K562 (cell line): Measurements from ENCODE around the gene KMT2A. TPM values are rescaled to one million over a fixed set of nuclear protein-coding genes. Genes with fewer than 3 reads are reported as not detected.

Experiments used
- BCOR ChIP-seq: fragments of 450-650 bp; IDR thresholded peaks from 2 replicates; pipeline ENCODE4 v1.6.1; 2016
- CEBPB ChIP-seq: fragments of 450-650 bp; IDR thresholded peaks from 2 replicates; pipeline ENCODE4 v1.6.1; 2016; ENCODE audit warnings: missing genetic modification characterization, missing compliant biosample characterization
- FOSL1 ChIP-seq: fragments of 200-800 bp; sonication (Bioruptor generic); conservative IDR thresholded peaks from 2 replicates; pipeline ENCODE4 v1.6.1; 2016; ENCODE audit warnings: missing genetic modification characterization, missing compliant biosample characterization
- MAX ChIP-seq: sonication (generic); formaldehyde crosslinking; IDR thresholded peaks from 2 replicates; pipeline ENCODE4 v1.9.0; 2022; ENCODE audit warnings: mild to moderate bottlenecking, missing genetic modification reagents
- MLLT1 ChIP-seq, 2 experiments: fragments of 450-650 bp; IDR thresholded peaks; 2 replicates each; pipeline ENCODE4 v1.6.1; 2016
- NKRF ChIP-seq: fragments of 450-650 bp; IDR thresholded peaks from 2 replicates; pipeline ENCODE4 v1.6.1; 2016; ENCODE audit warnings: borderline replicate concordance
- PPARD ChIP-seq: fragments of 250-450 bp; sonication (Bioruptor Pico); IDR thresholded peaks from 2 replicates; pipeline ENCODE4 v1.8.0; 2022; ENCODE audit warnings: inconsistent platforms, mild to moderate bottlenecking, moderate library complexity
- SNAPC5 ChIP-seq: fragments of 250-450 bp; sonication (Bioruptor Pico); IDR thresholded peaks from 2 replicates; pipeline ENCODE4 v1.8.0; 2021; ENCODE audit warnings: moderate library complexity, mild to moderate bottlenecking, inconsistent platforms
- ZC3H4 ChIP-seq: sonication (generic); formaldehyde crosslinking; IDR thresholded peaks from 2 replicates; pipeline ENCODE4 v1.9.0; 2021; ENCODE audit warnings: missing genetic modification reagents, borderline replicate concordance
- ZNF431 ChIP-seq: sonication (generic); formaldehyde crosslinking; IDR thresholded peaks from 2 replicates; pipeline ENCODE4 v1.8.0; 2022; ENCODE audit warnings: mild to moderate bottlenecking, missing genetic modification reagents
- ZNF436 ChIP-seq: fragments of 250-450, 450-650 bp; sonication (Bioruptor Pico); formaldehyde crosslinking; IDR thresholded peaks from 2 replicates; pipeline ENCODE4 v1.7.0; 2020; ENCODE audit warnings: mild to moderate bottlenecking
- polyA plus RNA-seq, 8 experiments: library from polyadenylated mRNA; depleted of rRNA in 4 of 8; stranded (reverse) in 5 of 8; unstranded in 3 of 8; fragments of >200 nt; fragmentation: Nextera tagmentation in 2 of 8; fragmentation: Illumina TruSeq in 1 of 8; extraction: Ambion mirVana in 2 of 8; extraction: Trizol in 1 of 8; gene quantifications; 2 replicates each; pipeline versions ENCODE4 v1.2.1 to v1.2.3, GENCODE V29; 2011 to 2014; ENCODE audit warnings: inconsistent platforms in 1 of 8, missing spikeins in 1 of 8
- total RNA-seq, 7 experiments: library from RNA; depleted of rRNA in 6 of 7; stranded (reverse); fragments of >200 nt in 6 of 7; fragmentation: Illumina TruSeq in 2 of 7; extraction: Trizol in 2 of 7; gene quantifications; 2 replicates each; pipeline versions ENCODE4 v1.2.1 to v1.2.3, GENCODE V29; 2011 to 2021; ENCODE audit warnings: low replicate concordance in 1 of 7
- TF ChIP-seq, protein P1 (sequence below): IDR thresholded peaks from 3 replicates; pipeline ENCODE4 v1.6.1; 2011; ENCODE audit warnings: borderline replicate concordance, mild to moderate bottlenecking, moderate library complexity; ENCODE audit not compliant: insufficient read length; ENCODE audit errors: extremely low read depth
- TF ChIP-seq, protein P2 (sequence below): fragments of 200-800 bp; sonication (Bioruptor generic); IDR thresholded peaks from 2 replicates; pipeline ENCODE4 v1.6.1; 2017; ENCODE audit warnings: missing genetic modification characterization, missing compliant biosample characterization
- TF ChIP-seq, protein P3 (sequence below): fragments of 250-450 bp; sonication (Bioruptor Pico); IDR thresholded peaks from 2 replicates; pipeline ENCODE4 v1.8.0; 2022; ENCODE audit warnings: moderate library complexity, mild to moderate bottlenecking, inconsistent platforms
- TF ChIP-seq, protein P4 (sequence below): fragments of 450-650 bp; formaldehyde crosslinking; IDR thresholded peaks from 2 replicates; pipeline ENCODE4 v1.4.0; 2020; ENCODE audit warnings: mild to moderate bottlenecking, moderate library complexity

Gene KMT2A
- total and polyA plus RNA-seq, 9 of the 15 experiments (the other 6 are each of a cell fraction or from before 2014, with no cell fraction given): 9.6 to 59.9 (median 32.6) TPM

DNA sequence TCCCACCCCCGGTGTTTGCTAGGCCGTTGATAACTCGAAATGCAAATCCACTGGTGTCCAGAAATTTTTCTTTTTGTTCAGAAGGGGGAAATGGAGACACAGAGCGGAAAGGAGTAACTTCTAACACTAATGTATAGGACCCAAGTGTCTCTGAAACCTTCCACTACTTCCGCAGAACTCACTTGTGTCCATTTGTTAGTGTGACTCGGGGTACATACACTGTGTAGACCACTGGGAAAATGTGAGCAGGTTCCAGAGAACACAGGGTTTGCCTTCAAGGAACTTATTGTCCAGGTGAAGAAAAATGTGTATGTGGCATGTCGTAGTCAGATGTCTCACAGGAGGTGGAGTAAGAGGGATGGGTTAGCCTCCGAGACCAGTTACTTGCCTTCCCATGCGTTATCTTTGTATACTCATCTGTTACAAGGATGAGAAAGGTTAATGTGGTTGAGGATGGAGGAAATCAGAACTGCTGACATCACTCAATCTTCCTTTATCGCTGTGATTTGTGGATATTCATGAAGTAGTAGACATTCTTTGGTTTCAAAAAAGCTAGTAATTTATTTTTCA is 136.8 kb downstream of the KMT2A start (continued):
- TF ChIP-seq, protein P1, sequence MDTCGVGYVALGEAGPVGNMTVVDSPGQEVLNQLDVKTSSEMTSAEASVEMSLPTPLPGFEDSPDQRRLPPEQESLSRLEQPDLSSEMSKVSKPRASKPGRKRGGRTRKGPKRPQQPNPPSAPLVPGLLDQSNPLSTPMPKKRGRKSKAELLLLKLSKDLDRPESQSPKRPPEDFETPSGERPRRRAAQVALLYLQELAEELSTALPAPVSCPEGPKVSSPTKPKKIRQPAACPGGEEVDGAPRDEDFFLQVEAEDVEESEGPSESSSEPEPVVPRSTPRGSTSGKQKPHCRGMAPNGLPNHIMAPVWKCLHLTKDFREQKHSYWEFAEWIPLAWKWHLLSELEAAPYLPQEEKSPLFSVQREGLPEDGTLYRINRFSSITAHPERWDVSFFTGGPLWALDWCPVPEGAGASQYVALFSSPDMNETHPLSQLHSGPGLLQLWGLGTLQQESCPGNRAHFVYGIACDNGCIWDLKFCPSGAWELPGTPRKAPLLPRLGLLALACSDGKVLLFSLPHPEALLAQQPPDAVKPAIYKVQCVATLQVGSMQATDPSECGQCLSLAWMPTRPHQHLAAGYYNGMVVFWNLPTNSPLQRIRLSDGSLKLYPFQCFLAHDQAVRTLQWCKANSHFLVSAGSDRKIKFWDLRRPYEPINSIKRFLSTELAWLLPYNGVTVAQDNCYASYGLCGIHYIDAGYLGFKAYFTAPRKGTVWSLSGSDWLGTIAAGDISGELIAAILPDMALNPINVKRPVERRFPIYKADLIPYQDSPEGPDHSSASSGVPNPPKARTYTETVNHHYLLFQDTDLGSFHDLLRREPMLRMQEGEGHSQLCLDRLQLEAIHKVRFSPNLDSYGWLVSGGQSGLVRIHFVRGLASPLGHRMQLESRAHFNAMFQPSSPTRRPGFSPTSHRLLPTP: no peak
- TF ChIP-seq, protein P2, sequence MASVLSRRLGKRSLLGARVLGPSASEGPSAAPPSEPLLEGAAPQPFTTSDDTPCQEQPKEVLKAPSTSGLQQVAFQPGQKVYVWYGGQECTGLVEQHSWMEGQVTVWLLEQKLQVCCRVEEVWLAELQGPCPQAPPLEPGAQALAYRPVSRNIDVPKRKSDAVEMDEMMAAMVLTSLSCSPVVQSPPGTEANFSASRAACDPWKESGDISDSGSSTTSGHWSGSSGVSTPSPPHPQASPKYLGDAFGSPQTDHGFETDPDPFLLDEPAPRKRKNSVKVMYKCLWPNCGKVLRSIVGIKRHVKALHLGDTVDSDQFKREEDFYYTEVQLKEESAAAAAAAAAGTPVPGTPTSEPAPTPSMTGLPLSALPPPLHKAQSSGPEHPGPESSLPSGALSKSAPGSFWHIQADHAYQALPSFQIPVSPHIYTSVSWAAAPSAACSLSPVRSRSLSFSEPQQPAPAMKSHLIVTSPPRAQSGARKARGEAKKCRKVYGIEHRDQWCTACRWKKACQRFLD (CRISPR knock-in tag): 0 out of 2 replicates have a peak, but pooled peaks have one; percentile 60
- TF ChIP-seq, protein P3, sequence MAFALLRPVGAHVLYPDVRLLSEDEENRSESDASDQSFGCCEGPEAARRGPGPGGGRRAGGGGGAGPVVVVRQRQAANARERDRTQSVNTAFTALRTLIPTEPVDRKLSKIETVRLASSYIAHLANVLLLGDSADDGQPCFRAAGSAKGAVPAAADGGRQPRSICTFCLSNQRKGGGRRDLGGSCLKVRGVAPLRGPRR (CRISPR knock-in tag): no peak
- TF ChIP-seq MAX (CRISPR knock-in tag) (no peak), SNAPC5 (CRISPR knock-in tag) (no peak), FOSL1 (tag) (peak; percentile 80), PPARD (no peak), ZC3H4 (CRISPR knock-in tag) (no peak), NKRF (no peak), CEBPB (tag) (no peak), BCOR (peak; percentile 88), ZNF436 (CRISPR knock-in tag) (no peak), MLLT1 (IDR thresholded peaks at IDR 0.05) (peak in 1 of 2 experiments; percentile 71; a peak in 1 of 4 replicates), ZNF431 (CRISPR knock-in tag) (no peak)
- TF ChIP-seq, protein P4, sequence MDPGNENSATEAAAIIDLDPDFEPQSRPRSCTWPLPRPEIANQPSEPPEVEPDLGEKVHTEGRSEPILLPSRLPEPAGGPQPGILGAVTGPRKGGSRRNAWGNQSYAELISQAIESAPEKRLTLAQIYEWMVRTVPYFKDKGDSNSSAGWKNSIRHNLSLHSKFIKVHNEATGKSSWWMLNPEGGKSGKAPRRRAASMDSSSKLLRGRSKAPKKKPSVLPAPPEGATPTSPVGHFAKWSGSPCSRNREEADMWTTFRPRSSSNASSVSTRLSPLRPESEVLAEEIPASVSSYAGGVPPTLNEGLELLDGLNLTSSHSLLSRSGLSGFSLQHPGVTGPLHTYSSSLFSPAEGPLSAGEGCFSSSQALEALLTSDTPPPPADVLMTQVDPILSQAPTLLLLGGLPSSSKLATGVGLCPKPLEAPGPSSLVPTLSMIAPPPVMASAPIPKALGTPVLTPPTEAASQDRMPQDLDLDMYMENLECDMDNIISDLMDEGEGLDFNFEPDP (CRISPR knock-in tag): no peak
